AG09319 (cell line): ENCODE results near the gene STEAP3.

Source experiments
- DNase-seq: peaks from one replicate; pipeline ENCODE4 v3.0.0-alpha.2; 2010; ENCODE audit warnings: low read depth; ENCODE audit errors: extremely low read depth
- CTCF ChIP-seq: IDR thresholded peaks from 2 replicates; pipeline ENCODE4 v1.5.1; 2011; ENCODE audit warnings: low read depth, mild to moderate bottlenecking, inconsistent platforms, low read length, moderate library complexity

Gene STEAP3

GRCh38 chr2:119294671-119295070 is 71.0 kb downstream of the STEAP3 start:
- TF ChIP-seq CTCF, result no peak
- DNase-seq, result no peak

GRCh38 chr2:119295688-119296375 is 72.2 kb downstream of the STEAP3 start:
- no peak for DNase-seq
- no peak for TF ChIP-seq CTCF

- TF ChIP-seq CTCF, result no peak
- DNase-seq, result no peak
Observed at GRCh38 chr2:119301413-119301812, 77.8 kb downstream of the STEAP3 start.

- TF ChIP-seq CTCF, result no peak
Observed at GRCh38 chr2:119304847-119305246, 81.2 kb downstream of the STEAP3 start.

GRCh38 chr2:119305497-119306195 is 82.0 kb downstream of the STEAP3 start:
- no peak for TF ChIP-seq CTCF
- DNase-seq, result no peak

More at GRCh38 chr2:119304847-119305246, 81.2 kb downstream of the STEAP3 start:
- no peak for DNase-seq

- TF ChIP-seq CTCF, result no peak
- DNase-seq, result no peak
Observed at GRCh38 chr2:119306196-119306590, 82.6 kb downstream of the STEAP3 start.

- DNase-seq, result no peak
- TF ChIP-seq CTCF, result no peak
Observed at GRCh38 chr2:119307419-119308140, 83.9 kb downstream of the STEAP3 start.
